Sigmoid colon (tissue), 7 donors: ENCODE results near the gene IRF2BP2. TPM values are rescaled to one million over a fixed set of nuclear protein-coding genes. Genes with fewer than 3 reads are reported as not detected.

ENCODE experiments used
- DNase-seq: peaks from one replicate; pipeline ENCODE4 v3.0.0-alpha.2; 2019
- H3K27ac ChIP-seq, 4 donors: fragments of 200-600 bp; sonication (generic); one replicate each; pipeline ENCODE4 v1.5.1; 2016 to 2019; ENCODE audit warnings: mild to moderate bottlenecking in 1 of 4
- H3K27me3 ChIP-seq, 3 donors: fragments of 200-600 bp; sonication (generic); one replicate each; pipeline ENCODE4 v1.5.1; 2019; ENCODE audit warnings: mild to moderate bottlenecking in 1 of 3
- H3K36me3 ChIP-seq, 4 donors: fragments of 200-600 bp; sonication (generic); one replicate each; pipeline ENCODE4 v1.5.1; 2016 to 2019
- H3K4me1 ChIP-seq, 4 donors: fragments of 200-600 bp; sonication (generic); one replicate each; pipeline ENCODE4 v1.5.1; 2017 to 2019
- H3K4me3 ChIP-seq, 4 donors: fragments of 200-600 bp; sonication (generic); one replicate each; pipeline ENCODE4 v1.5.1; 2017 to 2019; ENCODE audit warnings: mild to moderate bottlenecking in 2 of 4, moderate library complexity in 1 of 4
- H3K9me3 ChIP-seq, 4 donors: fragments of 200-600 bp in 3 of 4; sonication (generic) in 3 of 4; one replicate each; pipeline versions ENCODE4 v1.5.1 to v1.6.1; 2013 to 2019
- EP300 ChIP-seq, 4 donors: sonication (generic); formaldehyde crosslinking; IDR thresholded peaks; one replicate each; pipeline ENCODE4 v1.6.1; 2017; ENCODE audit warnings: antibody characterized with exemption in 4 of 4
- POLR2A ChIP-seq, 2 donors: fragments of 450-650 bp; IDR thresholded peaks; one replicate each; pipeline ENCODE4 v1.6.1; 2016; ENCODE audit warnings: antibody characterized with exemption in 2 of 2, mild to moderate bottlenecking in 2 of 2, moderate library complexity in 2 of 2
- POLR2AphosphoS5 ChIP-seq, 4 donors: sonication (generic); formaldehyde crosslinking; IDR thresholded peaks; one replicate each; pipeline ENCODE4 v1.6.1; 2017; ENCODE audit warnings: antibody characterized with exemption in 4 of 4
- WGBS, 2 donors: extraction: QIAGEN DNeasy Blood & Tissue Kit; methylation state at CpG; one replicate each; pipeline ENCODE4 v1.1.7; 2013; 5-methylcytosine and 5-hydroxymethylcytosine counted together
- intact Hi-C: fragments of 100-400 bp; cut with DNase I; formaldehyde crosslinking; loops from one replicate; pipeline ENCODE4 v1.15.1; 2023
- polyA plus RNA-seq, 3 donors: library from polyadenylated mRNA; stranded (reverse); fragments of 200-250 nt; gene quantifications; one replicate each; pipeline ENCODE4 v1.2.3, GENCODE V29; 2013
- total RNA-seq, 4 donors: library from RNA; depleted of rRNA; stranded (reverse); fragments of >200 nt; gene quantifications; one replicate each; pipeline ENCODE4 v1.1.0, GENCODE V29; 2016
- TF ChIP-seq, protein P1 (sequence below), 4 experiments: fragments of 450-650 bp in 3 of 4; fragments of 200-600 bp in 1 of 4; IDR thresholded peaks; one replicate each; pipeline ENCODE4 v1.5.1; 2016 to 2019; ENCODE audit warnings: antibody characterized with exemption in 4 of 4, mild to moderate bottlenecking in 3 of 4, moderate library complexity in 2 of 4
- donor health status: healthy with polysubstance abuse.
- donor health status: Bipolar disorder and iron deficiency.
- donor health status: healthy.

Gene IRF2BP2
- total and polyA plus RNA-seq, 7 donors, result 39.1 to 86.9 (median 59.6) TPM

DNA sequence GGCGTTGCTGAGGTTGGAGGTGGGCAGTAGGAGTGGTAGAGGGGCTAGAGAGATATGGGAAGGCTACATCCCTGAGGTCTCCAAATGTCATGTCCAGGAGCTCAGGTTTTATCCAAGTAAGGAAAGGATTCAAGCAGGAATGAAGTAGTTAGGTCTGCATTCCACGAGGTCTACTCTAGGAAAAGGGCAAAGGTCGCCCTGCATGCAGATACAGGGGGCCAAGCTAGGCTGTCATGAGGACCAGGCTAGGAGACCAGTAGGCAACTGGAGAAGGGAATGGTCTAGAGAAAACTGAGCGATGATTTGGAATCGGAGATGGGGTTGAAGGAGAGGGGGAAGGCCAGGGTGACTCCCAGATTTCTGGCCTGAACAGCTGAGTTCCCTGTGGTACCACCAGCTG is 48.7 kb downstream of the IRF2BP2 start:
- Histone ChIP-seq H3K27me3 (no peaks in the 10 kb centered on the region), H3K36me3 (no peaks in the 10 kb centered on the region), H3K9me3 (no peaks in the 10 kb centered on the region), H3K4me1 (peaks cover 0 to 16% (median 3%) of the 10 kb centered on the region in 4 donors), H3K27ac (peak overlapping the region in 2 of 4 donors; percentile 49 to 56), H3K4me3 (no peak overlapping the region)
- DNase-seq, result no peak
- TF ChIP-seq, protein P1, sequence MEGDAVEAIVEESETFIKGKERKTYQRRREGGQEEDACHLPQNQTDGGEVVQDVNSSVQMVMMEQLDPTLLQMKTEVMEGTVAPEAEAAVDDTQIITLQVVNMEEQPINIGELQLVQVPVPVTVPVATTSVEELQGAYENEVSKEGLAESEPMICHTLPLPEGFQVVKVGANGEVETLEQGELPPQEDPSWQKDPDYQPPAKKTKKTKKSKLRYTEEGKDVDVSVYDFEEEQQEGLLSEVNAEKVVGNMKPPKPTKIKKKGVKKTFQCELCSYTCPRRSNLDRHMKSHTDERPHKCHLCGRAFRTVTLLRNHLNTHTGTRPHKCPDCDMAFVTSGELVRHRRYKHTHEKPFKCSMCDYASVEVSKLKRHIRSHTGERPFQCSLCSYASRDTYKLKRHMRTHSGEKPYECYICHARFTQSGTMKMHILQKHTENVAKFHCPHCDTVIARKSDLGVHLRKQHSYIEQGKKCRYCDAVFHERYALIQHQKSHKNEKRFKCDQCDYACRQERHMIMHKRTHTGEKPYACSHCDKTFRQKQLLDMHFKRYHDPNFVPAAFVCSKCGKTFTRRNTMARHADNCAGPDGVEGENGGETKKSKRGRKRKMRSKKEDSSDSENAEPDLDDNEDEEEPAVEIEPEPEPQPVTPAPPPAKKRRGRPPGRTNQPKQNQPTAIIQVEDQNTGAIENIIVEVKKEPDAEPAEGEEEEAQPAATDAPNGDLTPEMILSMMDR (IDR thresholded peaks at IDR 0.05), result no peak
- TF ChIP-seq POLR2A (IDR thresholded peaks at IDR 0.05) (no peak), POLR2AphosphoS5 (IDR thresholded peaks at IDR 0.05) (no peak), EP300 (IDR thresholded peaks at IDR 0.05) (no peak)
- intact Hi-C loops, result no loop called here
- WGBS, 2 donors, result 84 to 89% methylated on average over 5 of the region's 5 CpGs

DNA sequence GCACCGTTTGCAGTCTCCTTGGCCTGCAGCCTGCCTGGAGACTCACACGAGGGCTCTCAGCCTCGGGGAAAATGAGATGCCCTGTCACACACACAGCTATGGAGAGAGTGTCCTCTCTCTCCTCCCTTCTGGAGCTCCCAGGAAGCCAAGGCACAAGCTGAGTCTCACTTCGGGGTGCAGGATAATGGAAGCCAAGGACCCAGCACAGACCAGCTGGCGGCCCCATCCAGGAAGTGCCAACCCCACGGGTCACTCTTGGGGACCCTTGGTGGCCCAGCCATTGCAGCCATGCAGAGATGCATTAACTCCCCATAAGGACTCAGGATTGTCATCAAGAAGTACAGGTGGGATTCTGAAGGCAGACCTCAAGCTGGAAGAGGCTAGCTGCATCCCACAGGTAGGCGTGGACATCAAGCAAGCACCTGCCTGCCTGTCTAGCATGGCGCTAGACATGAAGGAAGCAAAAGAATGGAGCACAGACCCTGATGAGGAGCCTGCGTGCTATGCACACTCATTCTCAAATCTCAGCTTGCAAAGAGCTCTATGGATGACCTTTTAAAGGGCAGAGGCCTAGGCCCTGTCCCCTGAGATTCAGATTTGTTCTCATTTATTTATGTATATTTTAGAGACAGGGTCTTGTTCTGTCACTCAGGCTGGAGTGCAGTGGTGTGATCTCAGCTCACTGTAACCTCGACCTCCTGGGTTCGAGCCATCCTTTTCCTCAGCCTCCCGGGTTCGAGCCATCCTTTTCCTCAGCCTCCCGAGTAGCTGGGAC is 49.9 kb downstream of the IRF2BP2 start:
- Histone ChIP-seq H3K4me3 (no peak overlapping the region), H3K4me1 (peaks cover 0 to 16% (median 6%) of the 10 kb centered on the region in 4 donors), H3K36me3 (no peaks in the 10 kb centered on the region), H3K9me3 (no peaks in the 10 kb centered on the region), H3K27ac (peak overlapping the region in 2 of 4 donors; percentile 13 to 51), H3K27me3 (no peaks in the 10 kb centered on the region)
- intact Hi-C loops, result no loop called here
- TF ChIP-seq POLR2A (IDR thresholded peaks at IDR 0.05) (no peak), POLR2AphosphoS5 (IDR thresholded peaks at IDR 0.05) (no peak)
- TF ChIP-seq, protein P1 (IDR thresholded peaks at IDR 0.05), result no peak
- WGBS, 2 donors, result 89 to 92% methylated on average over 14 of the region's 14 CpGs
- no peak for DNase-seq

DNA sequence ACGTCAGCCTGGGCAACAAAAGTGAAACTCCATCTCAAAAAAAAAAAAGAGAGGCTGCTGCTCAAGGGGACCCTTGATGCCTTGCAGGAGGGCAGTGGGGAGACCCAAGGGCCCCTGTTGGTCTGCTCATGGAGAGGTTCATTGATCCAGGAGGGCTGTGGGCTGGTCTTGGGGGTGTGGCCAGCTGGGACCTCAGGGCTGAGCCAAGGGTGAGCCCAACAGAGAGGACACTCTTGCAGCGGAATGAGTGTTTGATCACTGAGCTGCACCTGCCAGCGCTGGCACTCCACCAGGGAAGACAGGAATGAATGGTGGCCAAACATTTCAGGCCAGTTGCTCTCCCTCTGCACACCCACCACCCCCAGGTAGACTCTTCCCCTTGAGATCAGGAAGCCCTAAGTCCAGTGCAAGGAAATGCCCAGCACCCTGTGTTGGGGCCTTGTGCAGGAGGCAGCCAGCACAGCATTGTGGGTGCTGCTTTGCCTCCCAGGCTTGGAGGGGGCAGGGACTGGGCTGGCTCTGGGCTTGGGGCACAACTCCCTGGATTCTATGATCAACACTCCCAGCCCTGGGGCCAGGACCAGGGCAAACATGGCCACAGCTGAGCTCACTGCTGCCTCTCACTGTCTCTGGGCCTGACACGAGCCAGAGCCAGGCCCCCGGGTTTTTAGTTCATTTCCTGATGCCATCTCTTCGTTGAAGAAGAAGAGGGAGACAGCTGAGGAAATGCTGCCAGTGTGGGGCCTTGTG is 50.7 kb downstream of the IRF2BP2 start:
- WGBS, 2 donors, result 77 to 78% methylated on average over 6 of the region's 6 CpGs
- H3K36me3 ChIP-seq, result no peaks in the 10 kb centered on the region
- H3K4me1 ChIP-seq, result peaks cover 0 to 24% (median 14%) of the 10 kb centered on the region in 4 donors
- H3K9me3 ChIP-seq, result no peaks in the 10 kb centered on the region
- H3K4me3 ChIP-seq, result no peak overlapping the region
- intact Hi-C loops, result no loop called here
- H3K27ac ChIP-seq, result peak overlapping the region in 2 of 4 donors; percentile 13 to 51
- no peak for DNase-seq
- H3K27me3 ChIP-seq, result no peaks in the 10 kb centered on the region
- TF ChIP-seq, protein P1 (IDR thresholded peaks at IDR 0.05), result no peak
- TF ChIP-seq POLR2A (IDR thresholded peaks at IDR 0.05) (no peak), EP300 (IDR thresholded peaks at IDR 0.05) (no peak), POLR2AphosphoS5 (IDR thresholded peaks at IDR 0.05) (no peak)

DNA sequence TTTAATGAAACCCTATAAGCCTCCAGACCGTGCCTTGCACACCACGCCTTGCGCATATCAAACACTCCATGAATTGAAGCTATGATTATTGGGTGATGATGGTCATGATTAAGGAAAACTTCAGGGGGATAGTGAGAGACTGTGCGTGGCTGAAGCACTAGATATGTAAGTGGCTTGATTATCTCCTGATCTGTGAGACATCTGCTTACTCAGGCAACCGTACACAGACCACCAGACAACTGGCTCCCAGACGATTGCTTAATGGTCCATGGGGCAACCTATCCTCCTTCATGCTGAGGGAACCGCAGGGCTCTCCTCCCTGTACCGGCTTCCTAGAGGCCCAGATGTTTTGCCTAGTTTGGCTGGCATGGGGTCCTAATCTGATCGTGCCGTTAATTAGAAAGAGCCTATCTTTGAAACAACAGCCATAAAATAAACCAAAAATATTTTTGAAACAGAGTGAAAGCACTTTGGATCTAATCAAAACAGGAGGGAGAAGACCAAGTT is 51.6 kb downstream of the IRF2BP2 start:
- WGBS, 2 donors, result 90 to 91% methylated on average over 10 of the region's 10 CpGs
- Histone ChIP-seq H3K4me3 (no peak overlapping the region), H3K9me3 (no peaks in the 10 kb centered on the region), H3K27ac (no peak overlapping the region), H3K36me3 (no peaks in the 10 kb centered on the region), H3K4me1 (peaks cover 0 to 33% (median 23%) of the 10 kb centered on the region in 4 donors), H3K27me3 (no peaks in the 10 kb centered on the region)
- DNase-seq, result no peak
- intact Hi-C loops, result no loop called here
- TF ChIP-seq EP300 (IDR thresholded peaks at IDR 0.05) (no peak), POLR2AphosphoS5 (IDR thresholded peaks at IDR 0.05) (no peak), POLR2A (IDR thresholded peaks at IDR 0.05) (no peak)
- TF ChIP-seq, protein P1 (IDR thresholded peaks at IDR 0.05), result no peak
